ENCODE results near the gene PRSS50. TPM values are rescaled to one million over a fixed set of nuclear protein-coding genes. Genes with fewer than 3 reads are reported as not detected.

The PRSS50 gene
- total RNA-seq, 4 donors from 2014 or later, result not detected

DNA sequence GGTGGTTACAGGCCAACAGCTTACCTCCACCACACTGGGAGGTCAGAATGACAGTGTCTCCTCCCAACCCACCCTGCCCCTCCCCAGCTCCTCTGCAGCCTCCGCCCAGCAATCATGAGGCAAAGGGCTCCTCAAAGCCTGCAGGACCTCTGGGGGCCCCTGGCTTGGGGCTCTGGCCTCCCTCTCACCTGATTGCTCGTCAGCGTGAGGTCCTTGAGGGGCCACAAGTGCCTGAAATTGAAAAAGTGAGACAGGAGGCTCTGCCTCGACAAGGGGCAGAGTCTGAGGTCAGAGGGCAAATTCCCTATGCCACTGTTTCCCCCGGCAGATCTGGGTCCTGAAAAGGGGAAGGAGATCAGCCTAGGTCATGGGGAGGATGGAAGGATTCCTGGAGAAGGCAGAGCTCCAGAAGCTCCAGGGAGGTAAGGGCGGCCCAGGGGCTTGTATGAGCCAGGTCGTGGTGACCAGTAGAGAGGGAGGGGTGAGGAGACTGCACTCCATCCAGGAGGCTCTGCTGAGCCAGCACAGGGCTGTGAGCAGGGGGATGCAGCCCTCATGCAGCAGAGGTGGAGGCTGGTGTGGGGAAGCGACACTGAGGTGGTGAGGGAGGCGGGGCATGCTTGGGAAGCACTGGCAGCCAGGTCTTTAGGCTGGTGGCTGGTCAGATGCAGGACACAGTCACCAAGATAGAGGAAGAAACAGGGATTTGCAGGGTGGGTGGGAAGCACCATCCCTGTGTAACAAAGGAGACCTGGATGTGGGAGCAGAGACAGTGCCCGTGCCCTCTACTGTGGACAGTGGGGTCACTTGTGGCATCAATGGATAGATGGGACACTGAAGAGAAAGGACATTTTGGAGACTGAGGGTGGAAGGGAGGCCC is 44.3 kb downstream of the PRSS50 start:
- peaks cover 0 to 34% of the 10 kb centered on the region in 2 donors for H3K36me3 ChIP-seq
- no peak for TF ChIP-seq POLR2A (IDR thresholded peaks at IDR 0.05)
- TF ChIP-seq, protein P1, sequence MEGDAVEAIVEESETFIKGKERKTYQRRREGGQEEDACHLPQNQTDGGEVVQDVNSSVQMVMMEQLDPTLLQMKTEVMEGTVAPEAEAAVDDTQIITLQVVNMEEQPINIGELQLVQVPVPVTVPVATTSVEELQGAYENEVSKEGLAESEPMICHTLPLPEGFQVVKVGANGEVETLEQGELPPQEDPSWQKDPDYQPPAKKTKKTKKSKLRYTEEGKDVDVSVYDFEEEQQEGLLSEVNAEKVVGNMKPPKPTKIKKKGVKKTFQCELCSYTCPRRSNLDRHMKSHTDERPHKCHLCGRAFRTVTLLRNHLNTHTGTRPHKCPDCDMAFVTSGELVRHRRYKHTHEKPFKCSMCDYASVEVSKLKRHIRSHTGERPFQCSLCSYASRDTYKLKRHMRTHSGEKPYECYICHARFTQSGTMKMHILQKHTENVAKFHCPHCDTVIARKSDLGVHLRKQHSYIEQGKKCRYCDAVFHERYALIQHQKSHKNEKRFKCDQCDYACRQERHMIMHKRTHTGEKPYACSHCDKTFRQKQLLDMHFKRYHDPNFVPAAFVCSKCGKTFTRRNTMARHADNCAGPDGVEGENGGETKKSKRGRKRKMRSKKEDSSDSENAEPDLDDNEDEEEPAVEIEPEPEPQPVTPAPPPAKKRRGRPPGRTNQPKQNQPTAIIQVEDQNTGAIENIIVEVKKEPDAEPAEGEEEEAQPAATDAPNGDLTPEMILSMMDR (IDR thresholded peaks at IDR 0.05 in 4 of 5, conservative IDR thresholded peaks at IDR 0.05 in 1 of 5), result no peak
- in situ Hi-C loops (cut with MboI; ENCODE audit: low sequenced_read_pairs in 4 of 4), result no loop called here
- ATAC-seq, result no peak
- no peak overlapping the region for H3K27ac ChIP-seq
- intact Hi-C loops (cut with DNase I; ENCODE audit: low total_unique reads), result no loop called here
- peak in 1 of 2 donors; percentile 1 for DNase-seq
- no peaks in the 10 kb centered on the region for H3K4me1 ChIP-seq
- no peaks in the 10 kb centered on the region for H3K27me3 ChIP-seq
- H3K4me3 ChIP-seq, result no peak overlapping the region
- H3K9me3 ChIP-seq, result no peaks in the 10 kb centered on the region

DNA sequence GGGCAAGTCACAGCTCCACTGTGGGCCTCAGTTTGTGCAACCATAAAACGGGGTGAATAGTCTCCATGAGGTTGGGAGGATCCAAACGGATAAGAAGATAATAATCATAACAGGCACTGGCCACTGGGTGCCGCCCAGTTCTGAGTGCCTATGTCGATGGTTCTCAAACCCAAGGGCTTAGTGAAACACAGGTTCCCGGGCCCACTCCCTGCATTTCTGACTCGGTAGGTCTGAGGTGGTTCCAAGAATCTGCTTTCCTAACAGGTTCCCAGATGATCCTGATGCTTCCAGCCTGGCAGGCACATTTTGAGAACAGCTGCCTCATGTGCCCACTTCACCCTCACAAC is 45.3 kb downstream of the PRSS50 start:
- H3K36me3 ChIP-seq, result peaks cover 0 to 34% of the 10 kb centered on the region in 2 donors

DNA sequence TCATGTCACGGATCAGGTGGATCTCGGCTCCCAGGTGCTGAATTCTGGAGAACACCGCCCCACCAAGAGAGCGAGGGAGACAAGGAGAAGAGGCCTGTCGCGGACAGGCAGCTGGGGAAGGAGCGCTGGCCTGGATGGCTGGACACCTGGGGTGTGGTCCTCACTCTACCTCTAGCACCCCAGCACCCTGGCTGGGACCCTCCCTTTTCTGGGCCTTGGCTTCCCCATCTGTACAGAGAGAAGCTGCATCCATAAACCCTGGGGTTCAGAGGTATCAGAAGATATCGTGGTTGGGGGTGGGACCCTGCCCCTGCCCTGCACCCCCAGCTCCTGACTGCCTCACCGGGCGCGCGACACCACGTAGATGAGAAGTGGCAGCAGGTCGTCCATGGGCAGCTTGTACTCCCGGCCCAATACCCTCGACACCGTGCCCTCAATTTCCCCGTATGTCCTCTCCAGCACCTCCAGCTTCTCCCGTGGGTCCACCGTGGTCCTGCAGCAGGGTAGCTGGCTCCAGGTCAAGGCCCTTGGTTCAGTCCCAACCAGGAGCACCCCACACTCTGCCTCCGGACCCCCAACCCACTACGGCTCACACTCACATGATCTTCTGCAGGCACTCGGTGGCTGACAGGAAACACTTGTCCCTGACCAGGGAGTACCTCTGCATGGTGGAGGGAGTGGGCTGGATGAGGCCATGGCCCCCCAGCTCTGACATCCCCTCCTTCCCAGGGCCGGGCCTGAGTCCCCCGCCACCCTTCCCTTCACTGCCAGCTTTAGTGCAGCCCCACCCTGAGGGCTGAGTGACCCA is 45.9 kb downstream of the PRSS50 start:
- intact Hi-C loops (cut with DNase I; ENCODE audit: low total_unique reads), result no loop called here
- Histone ChIP-seq H3K4me3 (no peak overlapping the region), H3K4me1 (no peaks in the 10 kb centered on the region), H3K27me3 (no peaks in the 10 kb centered on the region), H3K36me3 (peaks cover 0 to 34% of the 10 kb centered on the region in 2 donors), H3K9me3 (no peaks in the 10 kb centered on the region), H3K27ac (no peak overlapping the region)
- in situ Hi-C loops (cut with MboI; ENCODE audit: low sequenced_read_pairs in 4 of 4), result no loop called here
- no peak for ATAC-seq
- DNase-seq, result peak; percentile 1 to 10
- TF ChIP-seq POLR2A (IDR thresholded peaks at IDR 0.05), result no peak
- TF ChIP-seq, protein P1 (IDR thresholded peaks at IDR 0.05 in 4 of 5, conservative IDR thresholded peaks at IDR 0.05 in 1 of 5), result no peak

More for the DNA sequence above, 45.3 kb downstream of the PRSS50 start:
- no peak overlapping the region for H3K27ac ChIP-seq
- H3K9me3 ChIP-seq, result no peaks in the 10 kb centered on the region
- TF ChIP-seq, protein P1 (IDR thresholded peaks at IDR 0.05 in 4 of 5, conservative IDR thresholded peaks at IDR 0.05 in 1 of 5), result no peak
- TF ChIP-seq POLR2A (IDR thresholded peaks at IDR 0.05), result no peak
- intact Hi-C loops (cut with DNase I; ENCODE audit: low total_unique reads) (no loop called here), in situ Hi-C loops (cut with MboI; ENCODE audit: low sequenced_read_pairs in 4 of 4) (no loop called here)
- H3K4me3 ChIP-seq, result no peak overlapping the region
- H3K4me1 ChIP-seq, result no peaks in the 10 kb centered on the region
- ATAC-seq (no peak), DNase-seq (peak in 1 of 2 donors; percentile 1)
- no peaks in the 10 kb centered on the region for H3K27me3 ChIP-seq

DNA sequence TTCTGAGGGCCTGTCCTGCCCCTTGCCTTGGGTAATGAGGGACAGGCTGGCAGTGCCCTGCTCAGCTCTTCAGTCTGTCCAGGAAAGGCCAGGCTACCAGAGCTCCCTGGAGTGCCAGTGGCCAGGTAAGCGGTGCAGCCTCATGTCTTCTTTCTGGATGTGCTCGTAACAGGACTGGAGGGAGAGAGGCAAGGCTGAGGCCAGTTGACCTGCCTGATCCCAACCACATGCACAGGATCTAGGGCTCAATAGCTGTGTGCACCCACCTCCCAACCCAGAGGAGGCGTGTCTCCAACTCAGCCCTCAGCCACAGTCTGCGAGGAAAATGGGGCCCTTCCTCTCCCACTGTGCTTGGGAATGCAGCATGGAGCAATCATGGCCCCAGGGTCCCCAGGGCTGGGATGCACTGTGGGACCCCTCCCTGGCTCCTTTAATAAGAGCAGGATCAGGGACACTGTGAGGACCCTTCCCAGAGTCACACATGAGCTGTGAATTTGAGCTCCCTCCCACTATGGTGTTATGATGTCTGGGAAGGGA is 46.7 kb downstream of the PRSS50 start:
- H3K27me3 ChIP-seq, result no peaks in the 10 kb centered on the region
- TF ChIP-seq POLR2A (IDR thresholded peaks at IDR 0.05), result no peak
- TF ChIP-seq, protein P1 (IDR thresholded peaks at IDR 0.05 in 4 of 5, conservative IDR thresholded peaks at IDR 0.05 in 1 of 5), result no peak
- H3K36me3 ChIP-seq, result peaks cover 0 to 32% of the 10 kb centered on the region in 2 donors
- DNase-seq, result peak; percentile 1 to 6
- no peaks in the 10 kb centered on the region for H3K4me1 ChIP-seq
- H3K4me3 ChIP-seq, result no peak overlapping the region
- intact Hi-C loops (cut with DNase I; ENCODE audit: low total_unique reads), result no loop called here
- no peak overlapping the region for H3K27ac ChIP-seq
- ATAC-seq, result no peak
- no peaks in the 10 kb centered on the region for H3K9me3 ChIP-seq
- in situ Hi-C loops (cut with MboI; ENCODE audit: low sequenced_read_pairs in 4 of 4), result no loop called here

Data from gastrocnemius medialis (tissue), 4 donors.